Testis (tissue), 2 donors: ENCODE measurements around the gene SLC6A7.

Experiments used
- POLR2A ChIP-seq: fragments of 450-650 bp; IDR thresholded peaks from one replicate; pipeline ENCODE4 v1.6.1; 2017; ENCODE audit warnings: antibody characterized with exemption, mild to moderate bottlenecking, moderate library complexity
- TF ChIP-seq, protein P1 (sequence below), 3 experiments: fragments of 450-650 bp in 2 of 3; fragments of 200-600 bp in 1 of 3; sonication (generic) in 1 of 3; IDR thresholded peaks; one replicate each; pipeline ENCODE4 v1.5.1; 2016 to 2019; ENCODE audit warnings: antibody characterized with exemption in 3 of 3, mild to moderate bottlenecking in 2 of 3, moderate library complexity in 1 of 3

DNA sequence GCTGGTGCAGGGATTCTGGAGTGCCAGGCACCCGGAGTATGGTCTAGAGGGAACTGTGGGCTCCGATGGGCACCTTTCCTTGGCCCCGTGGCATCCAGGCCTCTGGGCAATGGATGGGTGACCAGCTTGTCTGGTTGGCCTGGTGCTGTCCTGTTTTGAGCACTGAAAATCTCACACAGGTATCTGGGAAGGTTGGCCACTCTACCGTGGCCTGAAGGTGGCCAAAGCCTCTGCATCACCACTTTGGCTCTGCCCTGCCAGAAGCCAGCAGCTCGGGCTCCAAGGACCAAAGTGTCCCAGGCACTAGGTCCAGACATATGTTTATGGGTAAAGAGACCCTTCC lies 28.8 kb downstream of the SLC6A7 start:
- TF ChIP-seq, protein P1, sequence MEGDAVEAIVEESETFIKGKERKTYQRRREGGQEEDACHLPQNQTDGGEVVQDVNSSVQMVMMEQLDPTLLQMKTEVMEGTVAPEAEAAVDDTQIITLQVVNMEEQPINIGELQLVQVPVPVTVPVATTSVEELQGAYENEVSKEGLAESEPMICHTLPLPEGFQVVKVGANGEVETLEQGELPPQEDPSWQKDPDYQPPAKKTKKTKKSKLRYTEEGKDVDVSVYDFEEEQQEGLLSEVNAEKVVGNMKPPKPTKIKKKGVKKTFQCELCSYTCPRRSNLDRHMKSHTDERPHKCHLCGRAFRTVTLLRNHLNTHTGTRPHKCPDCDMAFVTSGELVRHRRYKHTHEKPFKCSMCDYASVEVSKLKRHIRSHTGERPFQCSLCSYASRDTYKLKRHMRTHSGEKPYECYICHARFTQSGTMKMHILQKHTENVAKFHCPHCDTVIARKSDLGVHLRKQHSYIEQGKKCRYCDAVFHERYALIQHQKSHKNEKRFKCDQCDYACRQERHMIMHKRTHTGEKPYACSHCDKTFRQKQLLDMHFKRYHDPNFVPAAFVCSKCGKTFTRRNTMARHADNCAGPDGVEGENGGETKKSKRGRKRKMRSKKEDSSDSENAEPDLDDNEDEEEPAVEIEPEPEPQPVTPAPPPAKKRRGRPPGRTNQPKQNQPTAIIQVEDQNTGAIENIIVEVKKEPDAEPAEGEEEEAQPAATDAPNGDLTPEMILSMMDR (IDR thresholded peaks at IDR 0.05), result no peak
- TF ChIP-seq POLR2A, result no peak
